ENCODE measurements around the gene LXN. TPM values are rescaled to one million over a fixed set of nuclear protein-coding genes. Genes with fewer than 3 reads are reported as not detected.
A peak's percentile ranks its signal among the peaks of the same experiment; 100 is the strongest.

The LXN gene, protein sequence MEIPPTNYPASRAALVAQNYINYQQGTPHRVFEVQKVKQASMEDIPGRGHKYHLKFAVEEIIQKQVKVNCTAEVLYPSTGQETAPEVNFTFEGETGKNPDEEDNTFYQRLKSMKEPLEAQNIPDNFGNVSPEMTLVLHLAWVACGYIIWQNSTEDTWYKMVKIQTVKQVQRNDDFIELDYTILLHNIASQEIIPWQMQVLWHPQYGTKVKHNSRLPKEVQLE
- 10 to 100 TPM in 2 of 5 donors, 1 to 10 TPM in 3; 1.8 to 20.3 (median 8.7) TPM for total RNA-seq
- polyA plus RNA-seq = 10 to 100 TPM; 13.7 to 20.9 (median 15.1) TPM
- long read RNA-seq, donor 1, transcript LXN-201 (6 exons, 1,116 nt) = major isoform, 8 of 8 reads
- long read RNA-seq, donor 1, partial matches to known transcripts = 0 of 8 reads
- long read RNA-seq, donor 1, other reads (novel, unspliced or antisense) = 0 of 8 reads
- long read RNA-seq, donor 2, partial matches to known transcripts = 0 of 4 reads
- long read RNA-seq, donor 2, other reads (novel, unspliced or antisense) = 0 of 4 reads
- long read RNA-seq, donor 3, partial matches to known transcripts = 0 of 3 reads
- long read RNA-seq, donor 3, other reads (novel, unspliced or antisense) = 0 of 3 reads
- long read RNA-seq, donor 4, partial matches to known transcripts = 0 of 1 reads
- long read RNA-seq, donor 4, other reads (novel, unspliced or antisense) = 0 of 1 reads
- long read RNA-seq, donor 5, transcript LXN-201 (6 exons, 1,116 nt) = major isoform, 9 of 17 reads
- long read RNA-seq, donor 5, partial matches to known transcripts = 0 of 17 reads
- long read RNA-seq, donor 5, other reads (novel, unspliced or antisense) = 8 of 17 reads
- long read RNA-seq, donor 6 = 0 reads
- long read RNA-seq, donor 7, transcript LXN-201 (6 exons, 1,116 nt) = major isoform, 15 of 15 reads
- long read RNA-seq, donor 7, partial matches to known transcripts = 0 of 15 reads
- long read RNA-seq, donor 7, other reads (novel, unspliced or antisense) = 0 of 15 reads
- long read RNA-seq, donor 8, transcript LXN-201 (6 exons, 1,116 nt) = major isoform, 6 of 72 reads
- long read RNA-seq, donor 8, partial matches to known transcripts = 56 of 72 reads
- long read RNA-seq, donor 8, other reads (novel, unspliced or antisense) = 10 of 72 reads
- long read RNA-seq, donor 9, transcript LXN-201 (6 exons, 1,116 nt) = major isoform, 11 of 11 reads
- long read RNA-seq, donor 9, partial matches to known transcripts = 0 of 11 reads
- long read RNA-seq, donor 9, other reads (novel, unspliced or antisense) = 0 of 11 reads
- long read RNA-seq, donor 10, partial matches to known transcripts = 0 of 4 reads
- long read RNA-seq, donor 10, other reads (novel, unspliced or antisense) = 0 of 4 reads

- peaks cover 9 to 39% (median 32%) of the 10 kb centered on the region in 4 donors for H3K36me3 ChIP-seq
- peaks cover 0 to 30% (median 13%) of the 10 kb centered on the region in 4 donors for H3K4me1 ChIP-seq
- WGBS, 5 donors = 3 to 7% (median 6%) methylated on average over 25 to 30 of the region's 30 CpGs
- no peaks in the 10 kb centered on the region for H3K9me3 ChIP-seq
- DNase-seq = peak; percentile 90 to 95
- H3K4me3 ChIP-seq = peak within 1 kb of the TSS; percentile 51 to 58 (median 57)
- H3K27me3 ChIP-seq = no peaks in the 10 kb centered on the region
- intact Hi-C loops (cut with DNase I; ENCODE audit: low total_unique reads) = loop anchor here (10.0 kb wide), 1 partner anchor 122 kb away; no protein-coding TSS in a partner anchor
- TF ChIP-seq EP300 (IDR thresholded peaks at IDR 0.05) (no peak), POLR2AphosphoS5 (IDR thresholded peaks at IDR 0.05) (peak; percentile 50 to 87 (median 75)), POLR2A (IDR thresholded peaks at IDR 0.05) (no peak), CTCF (IDR thresholded peaks at IDR 0.05) (peak in 5 of 7 experiments; percentile 43 to 64 (median 55))
- H3K27ac ChIP-seq = peak within 1 kb of the TSS; percentile 78 to 87 (median 84)
Observed at GRCh38 chr3:158672215-158673176, at the start of gene LXN. Gene LXN (minus strand): TSS chr3:158672648. CDS start chr3:158672478, 170 bp downstream.

- 89 to 100% (median 95%) methylated on average over 1 of the region's 1 CpG for WGBS, 5 donors
- Histone ChIP-seq H3K27ac (peak overlapping the region in 1 of 5 donors; percentile 73), H3K27me3 (no peaks in the 10 kb centered on the region), H3K36me3 (peaks cover 0 to 6% (median 3%) of the 10 kb centered on the region in 4 donors), H3K9me3 (no peaks in the 10 kb centered on the region), H3K4me3 (no peak overlapping the region), H3K4me1 (peaks cover 0 to 55% (median 16%) of the 10 kb centered on the region in 4 donors)
- intact Hi-C loops (cut with DNase I; ENCODE audit: low total_unique reads) = loop anchor here (10.0 kb wide), 1 partner anchor 57 kb away; no protein-coding TSS in a partner anchor
- TF ChIP-seq EP300 (IDR thresholded peaks at IDR 0.05) (no peak), CTCF (IDR thresholded peaks at IDR 0.05) (no peak), POLR2A (IDR thresholded peaks at IDR 0.05) (no peak), POLR2AphosphoS5 (IDR thresholded peaks at IDR 0.05) (no peak)
- DNase-seq = no peak
Observed at GRCh38 chr3:158722108-158722507, 49.7 kb upstream of the LXN start.

- 78 to 91% (median 88%) methylated on average over 5 of the region's 5 CpGs for WGBS, 5 donors
- no peak overlapping the region for H3K27ac ChIP-seq
- no peak for DNase-seq
- H3K36me3 ChIP-seq = peaks cover 0 to 6% (median 3%) of the 10 kb centered on the region in 4 donors
- no peaks in the 10 kb centered on the region for H3K9me3 ChIP-seq
- intact Hi-C loops (cut with DNase I; ENCODE audit: low total_unique reads) = no loop called here
- TF ChIP-seq POLR2AphosphoS5 (IDR thresholded peaks at IDR 0.05) (no peak), CTCF (IDR thresholded peaks at IDR 0.05) (no peak), POLR2A (IDR thresholded peaks at IDR 0.05) (no peak), EP300 (IDR thresholded peaks at IDR 0.05) (no peak)
- H3K4me3 ChIP-seq = no peak overlapping the region
- peaks cover 0 to 30% (median 12%) of the 10 kb centered on the region in 4 donors for H3K4me1 ChIP-seq
- no peaks in the 10 kb centered on the region for H3K27me3 ChIP-seq
Observed at GRCh38 chr3:158718490-158719170, 46.2 kb upstream of the LXN start.

Data from stomach (tissue), 19 donors.